ENCODE results near the gene UNKL. TPM values are rescaled to one million over a fixed set of nuclear protein-coding genes. Genes with fewer than 3 reads are reported as not detected.

Gene UNKL
- total RNA-seq, 1 experiment from 2014 or later = 112 TPM

DNA sequence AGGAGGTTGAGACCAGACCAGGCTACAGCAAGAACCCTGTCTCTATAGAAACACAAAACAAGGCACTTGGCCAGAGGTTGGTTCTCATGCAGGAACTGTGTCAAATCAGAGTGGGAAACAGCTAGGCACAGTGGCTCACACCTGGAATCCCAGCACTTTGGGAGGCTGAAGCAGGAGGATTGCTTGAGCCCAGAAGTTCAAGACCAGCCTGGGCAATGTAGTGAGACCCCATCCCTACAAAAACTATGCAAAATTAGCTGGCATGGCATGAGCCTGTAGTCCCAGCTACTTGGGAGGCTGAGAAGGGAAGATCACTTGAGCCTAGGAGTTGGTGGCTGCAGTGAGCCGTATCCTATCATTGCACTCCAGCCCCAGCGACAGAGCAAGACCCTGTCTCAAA is 1.7 kb downstream of the UNKL start:
- H3K4me2 ChIP-seq = no peak overlapping the region
- H3K27me3 ChIP-seq (ENCODE audit: insufficient read depth, low read depth) = no peaks in the 10 kb centered on the region
- H3F3A ChIP-seq (ENCODE audit: insufficient read depth, low read depth) = peaks cover 33% of the 10 kb centered on the region
- H2AFZ ChIP-seq = no peak overlapping the region
- peaks cover 37% of the 10 kb centered on the region for H3K4me1 ChIP-seq (replicated peaks; ENCODE audit: insufficient read depth)
- H3K79me2 ChIP-seq (ENCODE audit: low read depth) = peaks cover 19% of the 10 kb centered on the region
- POLR2A ChIA-PET (ENCODE audit: unreplicated experiment) = interaction anchor here (0.7 kb wide), 1 partner anchor 68 kb away, joined by 4 read pairs; no protein-coding TSS in a partner anchor
- no peak overlapping the region for H3K27ac ChIP-seq
- intact Hi-C loops (cut with micrococcal nuclease; ENCODE audit: unreplicated experiment) = loop anchor here (10.0 kb wide), 1 partner anchor 108 kb away; the partner anchor contains the start of gene UBE2I
- DNase-seq = no peak
- BruUV-seq (replicated peaks) = no TSS peak
- no peak overlapping the region for H3K4me3 ChIP-seq
- H3K9me3 ChIP-seq (ENCODE audit: insufficient read depth, low read depth) = no peaks in the 10 kb centered on the region
- TF ChIP-seq, protein P1, sequence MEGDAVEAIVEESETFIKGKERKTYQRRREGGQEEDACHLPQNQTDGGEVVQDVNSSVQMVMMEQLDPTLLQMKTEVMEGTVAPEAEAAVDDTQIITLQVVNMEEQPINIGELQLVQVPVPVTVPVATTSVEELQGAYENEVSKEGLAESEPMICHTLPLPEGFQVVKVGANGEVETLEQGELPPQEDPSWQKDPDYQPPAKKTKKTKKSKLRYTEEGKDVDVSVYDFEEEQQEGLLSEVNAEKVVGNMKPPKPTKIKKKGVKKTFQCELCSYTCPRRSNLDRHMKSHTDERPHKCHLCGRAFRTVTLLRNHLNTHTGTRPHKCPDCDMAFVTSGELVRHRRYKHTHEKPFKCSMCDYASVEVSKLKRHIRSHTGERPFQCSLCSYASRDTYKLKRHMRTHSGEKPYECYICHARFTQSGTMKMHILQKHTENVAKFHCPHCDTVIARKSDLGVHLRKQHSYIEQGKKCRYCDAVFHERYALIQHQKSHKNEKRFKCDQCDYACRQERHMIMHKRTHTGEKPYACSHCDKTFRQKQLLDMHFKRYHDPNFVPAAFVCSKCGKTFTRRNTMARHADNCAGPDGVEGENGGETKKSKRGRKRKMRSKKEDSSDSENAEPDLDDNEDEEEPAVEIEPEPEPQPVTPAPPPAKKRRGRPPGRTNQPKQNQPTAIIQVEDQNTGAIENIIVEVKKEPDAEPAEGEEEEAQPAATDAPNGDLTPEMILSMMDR (conservative IDR thresholded peaks at IDR 0.05) = no peak
- no peak for TF ChIP-seq EZH2 (IDR thresholded peaks at IDR 0.05; ENCODE audit: low read depth)
- CTCF ChIA-PET = interaction anchor here (0.6 kb wide), 1 partner anchor 45 kb away, joined by 9 read pairs; no protein-coding TSS in a partner anchor
- H3K9me2 ChIP-seq (ENCODE audit: insufficient read depth) = no peaks in the 10 kb centered on the region
- H3K36me3 ChIP-seq (ENCODE audit: low read depth) = no peaks in the 10 kb centered on the region
- H4K20me1 ChIP-seq (ENCODE audit: insufficient read depth) = peaks cover 20% of the 10 kb centered on the region

DNA sequence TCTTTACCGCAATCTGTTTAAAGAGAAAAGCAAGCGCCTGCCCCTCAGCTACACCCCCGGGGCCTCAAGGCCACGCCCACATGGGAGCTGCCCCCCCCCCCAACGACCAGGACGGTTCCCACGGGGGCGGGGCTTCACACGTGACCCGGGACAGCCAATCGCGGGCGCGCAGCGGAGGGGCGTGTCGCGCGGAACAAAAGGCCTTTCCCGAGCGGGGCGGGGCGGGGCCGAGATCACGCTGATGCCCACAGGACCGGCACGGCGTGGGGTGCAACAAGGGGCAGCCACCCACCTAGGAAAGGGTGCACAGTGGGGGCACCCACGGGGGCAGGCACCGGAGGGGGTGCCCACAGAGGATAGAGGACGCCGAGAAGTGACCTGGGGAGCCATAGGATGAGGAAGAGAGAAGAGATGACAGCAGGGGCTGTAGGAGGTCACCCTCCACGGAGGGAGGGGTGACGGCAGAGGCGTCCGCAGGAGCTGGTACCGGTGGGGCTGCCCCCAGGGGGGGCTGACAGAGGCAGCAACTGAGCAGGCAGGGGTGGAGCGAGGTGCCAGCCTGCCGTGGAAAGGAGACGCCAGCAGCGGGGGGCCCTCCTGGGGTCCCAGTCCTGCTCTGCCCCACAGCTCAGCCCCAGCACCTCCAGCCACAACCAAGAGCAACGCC is 6.2 kb downstream of the UNKL start:
- ChIA-PET CTCF (interaction anchor here (0.5 to 0.7 kb wide), 3 partner anchors 13 to 205 kb away, joined by 4 to 9 read pairs (median 8); no protein-coding TSS in a partner anchor), POLR2A (ENCODE audit: unreplicated experiment) (interaction anchor here (0.5 to 1.0 kb wide), 4 partner anchors 48 to 104 kb away, joined by 4 to 60 read pairs (median 6); no protein-coding TSS in a partner anchor)
- intact Hi-C loops (cut with micrococcal nuclease; ENCODE audit: unreplicated experiment) = no loop called here
- H3K79me2 ChIP-seq (ENCODE audit: low read depth) = peaks cover 15% of the 10 kb centered on the region
- peak overlapping the region; percentile 61 for H3K4me3 ChIP-seq
- H3K9me3 ChIP-seq (ENCODE audit: insufficient read depth, low read depth) = no peaks in the 10 kb centered on the region
- H3K36me3 ChIP-seq (ENCODE audit: low read depth) = no peaks in the 10 kb centered on the region
- H2AFZ ChIP-seq = no peak overlapping the region
- H3F3A ChIP-seq (ENCODE audit: insufficient read depth, low read depth) = peaks cover 3% of the 10 kb centered on the region; the same call in 1 of the 2 replicates
- peak overlapping the region; percentile 92 for H3K4me2 ChIP-seq
- no peaks in the 10 kb centered on the region for H3K27me3 ChIP-seq (ENCODE audit: insufficient read depth, low read depth)
- BruUV-seq (replicated peaks) = no TSS peak
- H3K27ac ChIP-seq = no peak overlapping the region
- H4K20me1 ChIP-seq (ENCODE audit: insufficient read depth) = peaks cover 32% of the 10 kb centered on the region
- H3K9me2 ChIP-seq (ENCODE audit: insufficient read depth) = no peaks in the 10 kb centered on the region
- H3K4me1 ChIP-seq (replicated peaks; ENCODE audit: insufficient read depth) = peaks cover 9% of the 10 kb centered on the region; the same call in 1 of the 2 replicates
- TF ChIP-seq, protein P1 (conservative IDR thresholded peaks at IDR 0.05) = no peak
- TF ChIP-seq EZH2 (IDR thresholded peaks at IDR 0.05; ENCODE audit: low read depth) = no peak
- peak; percentile 69 to 97 for DNase-seq

DNA sequence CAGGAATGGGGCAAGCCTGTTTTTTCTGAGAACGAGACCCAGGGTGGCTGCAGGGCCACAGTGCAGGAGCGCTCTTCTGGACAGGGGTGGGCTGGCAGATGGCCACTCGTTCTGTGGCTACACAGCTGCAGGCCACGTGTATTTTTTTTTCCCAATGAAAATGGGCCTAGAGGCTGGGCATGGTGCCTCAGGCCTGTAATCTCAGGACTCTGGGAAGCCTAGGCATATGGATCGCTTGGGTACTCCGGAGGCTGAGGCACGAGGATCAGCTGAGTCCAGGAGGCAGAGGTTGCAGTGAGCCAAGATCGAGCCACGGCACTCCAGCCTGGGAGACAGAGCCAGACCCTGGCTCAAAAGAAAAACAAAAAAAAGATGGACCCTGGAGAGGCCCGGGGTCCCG is 6.8 kb downstream of the UNKL start:
- Histone ChIP-seq H3F3A (ENCODE audit: insufficient read depth, low read depth) (peaks cover 3% of the 10 kb centered on the region; the same call in 1 of the 2 replicates), H3K27ac (no peak overlapping the region), H3K9me3 (ENCODE audit: insufficient read depth, low read depth) (no peaks in the 10 kb centered on the region), H2AFZ (no peak overlapping the region), H4K20me1 (ENCODE audit: insufficient read depth) (peaks cover 28% of the 10 kb centered on the region), H3K4me1 (replicated peaks; ENCODE audit: insufficient read depth) (peaks cover 9% of the 10 kb centered on the region; the same call in 1 of the 2 replicates), H3K4me3 (peak overlapping the region; percentile 61; the same call in 1 of the 2 replicates), H3K79me2 (ENCODE audit: low read depth) (peaks cover 12% of the 10 kb centered on the region), H3K27me3 (ENCODE audit: insufficient read depth, low read depth) (no peaks in the 10 kb centered on the region), H3K9me2 (ENCODE audit: insufficient read depth) (no peaks in the 10 kb centered on the region), H3K4me2 (peak overlapping the region; percentile 92), H3K36me3 (ENCODE audit: low read depth) (no peaks in the 10 kb centered on the region)
- intact Hi-C loops (cut with micrococcal nuclease; ENCODE audit: unreplicated experiment) = no loop called here
- TF ChIP-seq, protein P1 (conservative IDR thresholded peaks at IDR 0.05) = no peak
- no peak for TF ChIP-seq EZH2 (IDR thresholded peaks at IDR 0.05; ENCODE audit: low read depth)
- BruUV-seq (replicated peaks) = no TSS peak
- DNase-seq = no peak
- POLR2A ChIA-PET (ENCODE audit: unreplicated experiment) = interaction anchor here (0.5 to 1.0 kb wide), 4 partner anchors 47 to 105 kb away, joined by 4 to 60 read pairs (median 6); no protein-coding TSS in a partner anchor
- CTCF ChIA-PET = interaction anchor here (0.6 kb wide), 1 partner anchor 13 kb away, joined by 4 read pairs; no protein-coding TSS in a partner anchor

Data from PC-9 (cell line).